HepG2 (cell line): Measurements from ENCODE around the gene IFNA1. TPM values are rescaled to one million over a fixed set of nuclear protein-coding genes. Genes with fewer than 3 reads are reported as not detected.

ENCODE experiments used
- ATAC-seq: fragments of 200-7000 bp; cut with Tn5 transposase; 3 replicates; pipeline ENCODE4 v1.9.1; 2020; ENCODE audit warnings: mild to moderate bottlenecking, moderate library complexity
- BruUV-seq: library from RNA; stranded (reverse); fragments of 400-500 nt; replicated peaks from 2 replicates; lab custom pipeline; 2021; lab: Mats Ljungman, UMichigan
- CTCF ChIA-PET: fragments of 300-600 bp; formaldehyde crosslinking; extraction: SDS; loops from one replicate; lab custom pipeline; 2021; ENCODE audit warnings: low total read pairs, inconsistent platforms, low intra/inter-chr PET ratio; lab: Yijun Ruan, JAX
- POLR2A ChIA-PET: fragments of 350-600 bp; sonication (Branson Sonifier 250); formaldehyde crosslinking; loops from one replicate; lab custom pipeline; 2020; ENCODE audit warnings: antibody characterized with exemption, inconsistent platforms; lab: Yijun Ruan, JAX
- DNase-seq: peaks from one replicate; pipeline ENCODE4 v3.0.0-alpha.2; 2015; ENCODE audit warnings: low spot score
- FAIRE-seq: peaks from 3 replicates; lab custom pipeline; 2011; peaks lifted over from hg19 to GRCh38; lab: Jason Lieb, UNC
- H2AFZ ChIP-seq: one replicate; pipeline ENCODE4 v1.6.1; 2011; ENCODE audit warnings: low read length, inconsistent platforms
- H3K27ac ChIP-seq: fragments of 300-600 bp; 3 replicates; pipeline ENCODE4 v1.8.0; 2011; ENCODE audit warnings: mixed run types, mild to moderate bottlenecking, mixed read lengths, low read length, inconsistent platforms; ENCODE audit not compliant: insufficient read depth; ENCODE audit errors: extremely low read length
- H3K27me3 ChIP-seq, 2 experiments: fragments of 200-600 bp in 1 of 2; 2 replicates in 1 of 2; 3 replicates in 1 of 2; pipeline versions ENCODE4 v1.6.0 to v1.8.0; 2011; ENCODE audit warnings: low read length in 2 of 2, mild to moderate bottlenecking in 2 of 2, moderate library complexity in 2 of 2, inconsistent platforms in 1 of 2; ENCODE audit not compliant: insufficient read depth in 2 of 2, control insufficient read depth in 1 of 2
- H3K36me3 ChIP-seq, 2 experiments: fragments of 200-600 bp in 1 of 2; replicated peaks in 1 of 2; 2 replicates in 1 of 2; 3 replicates in 1 of 2; pipeline versions ENCODE4 v1.5.1 to v1.8.0; 2011; ENCODE audit warnings: low read length in 2 of 2, inconsistent platforms in 1 of 2; ENCODE audit not compliant: insufficient read depth in 2 of 2, control insufficient read depth in 1 of 2
- H3K4me1 ChIP-seq: 2 replicates; pipeline ENCODE4 v1.5.1; 2012; ENCODE audit warnings: low read length, inconsistent platforms; ENCODE audit not compliant: insufficient read depth
- H3K4me2 ChIP-seq: 2 replicates; pipeline ENCODE4 v1.6.0; 2011; ENCODE audit warnings: low read depth, low read length, inconsistent platforms
- H3K4me3 ChIP-seq, 3 experiments: fragments of 200-600 bp in 1 of 3; sonication (generic), shearing (Covaris generic) in 1 of 3; replicated peaks in 1 of 3; 2 replicates each; pipeline ENCODE4 v1.5.1; 2011 to 2016; ENCODE audit warnings: low read length in 3 of 3, inconsistent platforms in 2 of 3, low read depth in 2 of 3, mild to moderate bottlenecking in 2 of 3, control low read depth in 1 of 3, mixed read lengths in 1 of 3; ENCODE audit not compliant: insufficient read depth in 1 of 3
- H3K79me2 ChIP-seq: one replicate; pipeline ENCODE4 v1.6.1; 2011; ENCODE audit warnings: low read length, inconsistent platforms; ENCODE audit not compliant: insufficient read depth
- H3K9ac ChIP-seq: 2 replicates; pipeline ENCODE4 v1.6.0; 2011; ENCODE audit warnings: mild to moderate bottlenecking, low read depth, low read length, inconsistent platforms; ENCODE audit not compliant: insufficient read depth
- H3K9me3 ChIP-seq: 2 replicates; pipeline ENCODE4 v1.5.1; 2012; ENCODE audit warnings: mild to moderate bottlenecking, low read length
- H4K20me1 ChIP-seq: 2 replicates; pipeline ENCODE4 v1.6.0; 2011; ENCODE audit warnings: inconsistent platforms, mild to moderate bottlenecking, low read length, moderate library complexity; ENCODE audit not compliant: insufficient read depth
- MTA1 ChIP-seq: sonication (generic); formaldehyde crosslinking; IDR thresholded peaks from 2 replicates; pipeline ENCODE4 v1.4.0; 2020; ENCODE audit warnings: missing genetic modification reagents, mild to moderate bottlenecking, borderline replicate concordance
- STAT5B ChIP-seq: sonication (generic); formaldehyde crosslinking; IDR thresholded peaks from 2 replicates; pipeline ENCODE4 v1.4.0; 2020; ENCODE audit warnings: missing genetic modification reagents
- TAF15 ChIP-seq: fragments of 200-400 bp; formaldehyde crosslinking; IDR thresholded peaks from one replicate; pipeline ENCODE4 v1.6.1; 2018; ENCODE audit warnings: mild to moderate bottlenecking, low read depth, low read length; ENCODE audit not compliant: poor library complexity, severe bottlenecking
- TFDP1 ChIP-seq: IDR thresholded peaks from 2 replicates; pipeline ENCODE4 v1.6.1; 2016; ENCODE audit warnings: missing compliant biosample characterization, missing genetic modification reagents, borderline replicate concordance
- ZNF468 ChIP-seq: sonication (generic); formaldehyde crosslinking; IDR thresholded peaks from 2 replicates; pipeline ENCODE4 v1.8.0; 2022; ENCODE audit warnings: mild to moderate bottlenecking, moderate library complexity, missing genetic modification reagents
- ZNF552 ChIP-seq: sonication (generic); formaldehyde crosslinking; IDR thresholded peaks from 2 replicates; pipeline ENCODE4 v1.9.0; 2022; ENCODE audit warnings: missing genetic modification reagents, mild to moderate bottlenecking, borderline replicate concordance
- ZNF687 ChIP-seq: sonication (generic); formaldehyde crosslinking; IDR thresholded peaks from 2 replicates; pipeline ENCODE4 v1.5.1; 2020; ENCODE audit warnings: mild to moderate bottlenecking, missing genetic modification reagents, moderate library complexity
- WGBS: methylation state at CpG from one replicate; pipeline ENCODE4 v1.1.6; 2017; ENCODE audit warnings: low lambda C conversion rate; 5-methylcytosine and 5-hydroxymethylcytosine counted together
- in situ Hi-C: cut with HindIII; loops from 2 replicates; pipeline ENCODE4 v1.10.0; 2017; ENCODE audit warnings: low pct_unique_long_range_greater_than_20kb; ENCODE audit not compliant: extremely low pct_ligation_motif_present
- intact Hi-C: fragments of 100-400 bp; cut with micrococcal nuclease; formaldehyde crosslinking; loops from one replicate; pipeline ENCODE4 v1.10.0; 2022; ENCODE audit not compliant: unreplicated experiment
- polyA plus RNA-seq, 8 experiments: library from polyadenylated mRNA; depleted of rRNA in 3 of 8; stranded (reverse) in 7 of 8; unstranded in 1 of 8; fragments of >200 nt; fragmentation: Illumina TruSeq in 4 of 8; extraction: Trizol in 4 of 8; gene quantifications; 2 replicates each; pipeline versions ENCODE4 v1.2.1 to v1.2.3, GENCODE V29; 2011 to 2016; ENCODE audit warnings: low read depth in 4 of 8, missing spikeins in 1 of 8, mixed read lengths in 1 of 8; ENCODE audit not compliant: insufficient read depth in 1 of 8
- total RNA-seq, 5 experiments: library from RNA; depleted of rRNA; stranded (reverse); fragments of >200 nt; fragmentation: Illumina TruSeq; extraction: Trizol; gene quantifications; 2 replicates each; pipeline ENCODE4 v1.2.3, GENCODE V29; 2016; ENCODE audit warnings: low read depth in 1 of 5
- TF ChIP-seq, protein P1 (sequence below): IDR thresholded peaks from 2 replicates; pipeline ENCODE4 v1.6.1; 2018; ENCODE audit warnings: missing genetic modification reagents, mild to moderate bottlenecking, missing compliant biosample characterization
- TF ChIP-seq, protein P2 (sequence below): fragments of 450-650 bp; IDR thresholded peaks from 2 replicates; pipeline ENCODE4 v1.6.1; 2016
- TF ChIP-seq, protein P3 (sequence below): fragments of 450-650 bp; IDR thresholded peaks from 2 replicates; pipeline ENCODE4 v1.6.1; 2017

IFNA1 gene
- total and polyA plus RNA-seq, 2 of the 13 experiments (the other 11 are each of a cell fraction or from before 2014, with no cell fraction given): not detected

DNA sequence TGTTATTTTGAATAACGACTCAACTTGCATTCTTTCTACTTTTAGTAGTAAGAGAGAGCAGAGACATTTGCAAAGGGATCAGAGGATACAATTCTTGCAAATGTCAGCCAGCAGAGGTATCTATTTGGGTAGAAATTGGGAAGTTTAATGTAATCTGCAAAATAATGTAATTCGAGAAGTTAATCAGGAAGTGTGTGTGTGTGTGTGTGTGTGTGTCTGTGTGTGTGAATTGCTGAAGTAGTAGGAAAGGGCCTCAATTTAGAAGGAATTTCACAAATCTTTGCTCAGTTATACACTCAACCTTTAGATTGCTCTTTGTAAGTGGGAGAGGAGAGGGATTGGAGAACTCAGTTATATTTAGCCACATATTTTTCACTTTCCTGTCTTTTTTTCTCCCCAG is 11.0 kb upstream of the IFNA1 start:
- no peaks in the 10 kb centered on the region for H3K79me2 ChIP-seq
- no peak for DNase-seq
- H3K36me3 ChIP-seq: no peaks in the 10 kb centered on the region
- in situ Hi-C loops (no loop called here), intact Hi-C loops (no loop called here)
- no peak overlapping the region for H3K27ac ChIP-seq
- ATAC-seq: no peak
- no peak overlapping the region for H3K4me2 ChIP-seq
- POLR2A ChIA-PET: no interaction called here
- no TSS peak for BruUV-seq
- H3K4me3 ChIP-seq: no peak overlapping the region
- H3K4me1 ChIP-seq: no peaks in the 10 kb centered on the region
- H2AFZ ChIP-seq: no peak overlapping the region
- no peak overlapping the region for H3K9ac ChIP-seq
- FAIRE-seq: no peak
- CTCF ChIA-PET: no interaction called here
- H3K27me3 ChIP-seq: no peaks in the 10 kb centered on the region
- H3K9me3 ChIP-seq: no peaks in the 10 kb centered on the region
- 0% methylated on average over 2 of the region's 2 CpGs for WGBS
- no peaks in the 10 kb centered on the region for H4K20me1 ChIP-seq
- TF ChIP-seq, protein P1, sequence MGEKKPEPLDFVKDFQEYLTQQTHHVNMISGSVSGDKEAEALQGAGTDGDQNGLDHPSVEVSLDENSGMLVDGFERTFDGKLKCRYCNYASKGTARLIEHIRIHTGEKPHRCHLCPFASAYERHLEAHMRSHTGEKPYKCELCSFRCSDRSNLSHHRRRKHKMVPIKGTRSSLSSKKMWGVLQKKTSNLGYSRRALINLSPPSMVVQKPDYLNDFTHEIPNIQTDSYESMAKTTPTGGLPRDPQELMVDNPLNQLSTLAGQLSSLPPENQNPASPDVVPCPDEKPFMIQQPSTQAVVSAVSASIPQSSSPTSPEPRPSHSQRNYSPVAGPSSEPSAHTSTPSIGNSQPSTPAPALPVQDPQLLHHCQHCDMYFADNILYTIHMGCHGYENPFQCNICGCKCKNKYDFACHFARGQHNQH (CRISPR knock-in tag): no peak
- TF ChIP-seq, protein P2, sequence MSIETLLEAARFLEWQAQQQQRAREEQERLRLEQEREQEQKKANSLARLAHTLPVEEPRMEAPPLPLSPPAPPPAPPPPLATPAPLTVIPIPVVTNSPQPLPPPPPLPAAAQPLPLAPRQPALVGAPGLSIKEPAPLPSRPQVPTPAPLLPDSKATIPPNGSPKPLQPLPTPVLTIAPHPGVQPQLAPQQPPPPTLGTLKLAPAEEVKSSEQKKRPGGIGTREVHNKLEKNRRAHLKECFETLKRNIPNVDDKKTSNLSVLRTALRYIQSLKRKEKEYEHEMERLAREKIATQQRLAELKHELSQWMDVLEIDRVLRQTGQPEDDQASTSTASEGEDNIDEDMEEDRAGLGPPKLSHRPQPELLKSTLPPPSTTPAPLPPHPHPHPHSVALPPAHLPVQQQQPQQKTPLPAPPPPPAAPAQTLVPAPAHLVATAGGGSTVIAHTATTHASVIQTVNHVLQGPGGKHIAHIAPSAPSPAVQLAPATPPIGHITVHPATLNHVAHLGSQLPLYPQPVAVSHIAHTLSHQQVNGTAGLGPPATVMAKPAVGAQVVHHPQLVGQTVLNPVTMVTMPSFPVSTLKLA: no peak
- TF ChIP-seq ZNF552 (CRISPR knock-in tag) (no peak), STAT5B (no peak), MTA1 (no peak), TFDP1 (no peak), ZNF687 (CRISPR knock-in tag) (no peak), ZNF468 (CRISPR knock-in tag) (no peak), TAF15 (no peak)
- TF ChIP-seq, protein P3, sequence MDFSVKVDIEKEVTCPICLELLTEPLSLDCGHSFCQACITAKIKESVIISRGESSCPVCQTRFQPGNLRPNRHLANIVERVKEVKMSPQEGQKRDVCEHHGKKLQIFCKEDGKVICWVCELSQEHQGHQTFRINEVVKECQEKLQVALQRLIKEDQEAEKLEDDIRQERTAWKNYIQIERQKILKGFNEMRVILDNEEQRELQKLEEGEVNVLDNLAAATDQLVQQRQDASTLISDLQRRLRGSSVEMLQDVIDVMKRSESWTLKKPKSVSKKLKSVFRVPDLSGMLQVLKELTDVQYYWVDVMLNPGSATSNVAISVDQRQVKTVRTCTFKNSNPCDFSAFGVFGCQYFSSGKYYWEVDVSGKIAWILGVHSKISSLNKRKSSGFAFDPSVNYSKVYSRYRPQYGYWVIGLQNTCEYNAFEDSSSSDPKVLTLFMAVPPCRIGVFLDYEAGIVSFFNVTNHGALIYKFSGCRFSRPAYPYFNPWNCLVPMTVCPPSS: no peak
